ENCODE results near the gene CDC42.

- TF ChIP-seq POLR2AphosphoS5 (IDR thresholded peaks at IDR 0.05), result no peak
- TF ChIP-seq, protein P1, sequence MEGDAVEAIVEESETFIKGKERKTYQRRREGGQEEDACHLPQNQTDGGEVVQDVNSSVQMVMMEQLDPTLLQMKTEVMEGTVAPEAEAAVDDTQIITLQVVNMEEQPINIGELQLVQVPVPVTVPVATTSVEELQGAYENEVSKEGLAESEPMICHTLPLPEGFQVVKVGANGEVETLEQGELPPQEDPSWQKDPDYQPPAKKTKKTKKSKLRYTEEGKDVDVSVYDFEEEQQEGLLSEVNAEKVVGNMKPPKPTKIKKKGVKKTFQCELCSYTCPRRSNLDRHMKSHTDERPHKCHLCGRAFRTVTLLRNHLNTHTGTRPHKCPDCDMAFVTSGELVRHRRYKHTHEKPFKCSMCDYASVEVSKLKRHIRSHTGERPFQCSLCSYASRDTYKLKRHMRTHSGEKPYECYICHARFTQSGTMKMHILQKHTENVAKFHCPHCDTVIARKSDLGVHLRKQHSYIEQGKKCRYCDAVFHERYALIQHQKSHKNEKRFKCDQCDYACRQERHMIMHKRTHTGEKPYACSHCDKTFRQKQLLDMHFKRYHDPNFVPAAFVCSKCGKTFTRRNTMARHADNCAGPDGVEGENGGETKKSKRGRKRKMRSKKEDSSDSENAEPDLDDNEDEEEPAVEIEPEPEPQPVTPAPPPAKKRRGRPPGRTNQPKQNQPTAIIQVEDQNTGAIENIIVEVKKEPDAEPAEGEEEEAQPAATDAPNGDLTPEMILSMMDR (IDR thresholded peaks at IDR 0.05; ENCODE audit: poor library complexity, severe bottlenecking), result no peak
- no peak for TF ChIP-seq EP300 (conservative IDR thresholded peaks at IDR 0.05; ENCODE audit: poor library complexity, severe bottlenecking)
- TF ChIP-seq TAF1 (IDR thresholded peaks at IDR 0.05; ENCODE audit: low read depth), result no peak
- TF ChIP-seq EZH2 (IDR thresholded peaks at IDR 0.05; ENCODE audit: borderline replicate concordance, insufficient read depth, low read length, poor library complexity, severe bottlenecking), result no peak
- TF ChIP-seq RAD21 (conservative IDR thresholded peaks at IDR 0.05), result no peak
Observed at GRCh38 chr1:22139066-22139594, 86.6 kb downstream of the CDC42 start.

All from neural cell (in vitro differentiated cells).